22Rv1 (cell line): Measurements from ENCODE around the gene SS18.

Experiments used
- H3K27ac ChIP-seq: fragments of 450-650 bp; 2 replicates; pipeline ENCODE4 v1.5.1; 2017
- ZFX ChIP-seq: fragments of 450-650 bp; IDR thresholded peaks from 2 replicates; pipeline ENCODE4 v1.6.1; 2017; ENCODE audit warnings: antibody characterized with exemption, borderline replicate concordance
- TF ChIP-seq, protein P1 (sequence below): fragments of 450-650 bp; IDR thresholded peaks from 2 replicates; pipeline ENCODE4 v1.5.1; 2017; ENCODE audit warnings: mild to moderate bottlenecking

SS18 gene

DNA sequence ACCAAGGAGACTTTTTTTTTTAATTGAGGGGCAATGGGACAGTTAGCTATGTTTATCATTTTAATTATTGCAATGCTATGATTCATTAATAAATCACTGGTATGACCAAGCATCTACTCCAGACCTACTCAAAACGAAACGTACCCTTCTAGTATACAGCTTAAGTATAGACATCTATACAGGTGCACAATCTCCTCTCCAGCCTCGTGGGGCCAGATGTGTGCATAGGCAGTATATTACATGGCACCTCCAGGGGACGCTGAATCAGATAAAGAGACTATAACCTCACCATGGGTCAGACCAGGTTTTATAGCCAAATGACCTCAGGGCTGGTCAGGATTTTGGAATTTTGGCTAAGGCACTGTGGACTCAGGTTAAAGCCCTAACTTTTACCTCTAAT is 86.6 kb downstream of the SS18 start:
- H3K27ac ChIP-seq: no peak overlapping the region
- TF ChIP-seq, protein P1, sequence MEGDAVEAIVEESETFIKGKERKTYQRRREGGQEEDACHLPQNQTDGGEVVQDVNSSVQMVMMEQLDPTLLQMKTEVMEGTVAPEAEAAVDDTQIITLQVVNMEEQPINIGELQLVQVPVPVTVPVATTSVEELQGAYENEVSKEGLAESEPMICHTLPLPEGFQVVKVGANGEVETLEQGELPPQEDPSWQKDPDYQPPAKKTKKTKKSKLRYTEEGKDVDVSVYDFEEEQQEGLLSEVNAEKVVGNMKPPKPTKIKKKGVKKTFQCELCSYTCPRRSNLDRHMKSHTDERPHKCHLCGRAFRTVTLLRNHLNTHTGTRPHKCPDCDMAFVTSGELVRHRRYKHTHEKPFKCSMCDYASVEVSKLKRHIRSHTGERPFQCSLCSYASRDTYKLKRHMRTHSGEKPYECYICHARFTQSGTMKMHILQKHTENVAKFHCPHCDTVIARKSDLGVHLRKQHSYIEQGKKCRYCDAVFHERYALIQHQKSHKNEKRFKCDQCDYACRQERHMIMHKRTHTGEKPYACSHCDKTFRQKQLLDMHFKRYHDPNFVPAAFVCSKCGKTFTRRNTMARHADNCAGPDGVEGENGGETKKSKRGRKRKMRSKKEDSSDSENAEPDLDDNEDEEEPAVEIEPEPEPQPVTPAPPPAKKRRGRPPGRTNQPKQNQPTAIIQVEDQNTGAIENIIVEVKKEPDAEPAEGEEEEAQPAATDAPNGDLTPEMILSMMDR: no peak
- TF ChIP-seq ZFX: no peak

DNA sequence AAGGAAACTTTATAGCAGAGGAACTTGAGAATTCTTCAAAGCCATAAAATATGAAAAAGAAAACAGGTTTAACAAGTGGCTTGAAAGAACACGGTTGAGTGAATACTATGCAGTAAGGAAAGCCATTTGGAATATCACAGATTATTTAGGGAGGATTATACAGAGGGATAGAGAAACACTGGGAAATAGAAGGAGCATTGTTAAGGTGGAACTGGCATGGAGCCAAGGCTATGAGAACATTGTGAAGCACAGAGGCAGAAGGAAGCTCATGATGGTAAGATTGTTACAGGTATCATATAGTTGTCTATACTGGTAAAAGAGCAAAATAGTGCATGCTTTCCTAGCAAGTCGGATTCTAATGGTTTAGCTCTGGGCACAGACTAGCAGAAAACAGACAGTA is 87.1 kb downstream of the SS18 start:
- TF ChIP-seq, protein P1: no peak
- TF ChIP-seq ZFX: no peak
- H3K27ac ChIP-seq: no peak overlapping the region

DNA sequence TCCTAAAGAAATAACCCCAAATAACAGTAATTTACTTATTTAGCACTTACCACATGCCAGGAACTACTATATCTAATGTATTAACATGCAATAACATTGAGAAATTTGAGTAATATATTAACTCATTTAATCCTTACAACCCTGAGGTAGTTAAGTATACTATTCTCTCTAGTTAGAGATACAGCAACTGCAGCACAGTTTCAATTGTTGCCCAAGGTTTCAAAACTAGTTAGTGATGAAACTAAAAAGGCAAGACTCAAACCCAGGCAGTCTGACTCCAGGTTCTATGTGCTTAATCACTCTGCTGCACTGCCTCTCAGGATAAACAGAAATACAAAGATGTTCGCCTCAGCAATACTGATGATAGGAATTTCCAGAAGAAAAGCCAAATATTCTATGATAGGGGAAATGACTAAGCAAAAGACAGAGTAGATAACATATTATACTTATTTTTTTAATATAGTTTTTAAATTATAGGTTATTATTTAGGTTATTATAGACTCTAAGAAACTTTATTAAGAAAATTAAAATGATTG is 88.0 kb downstream of the SS18 start:
- TF ChIP-seq, protein P1: no peak
- no peak for TF ChIP-seq ZFX

DNA sequence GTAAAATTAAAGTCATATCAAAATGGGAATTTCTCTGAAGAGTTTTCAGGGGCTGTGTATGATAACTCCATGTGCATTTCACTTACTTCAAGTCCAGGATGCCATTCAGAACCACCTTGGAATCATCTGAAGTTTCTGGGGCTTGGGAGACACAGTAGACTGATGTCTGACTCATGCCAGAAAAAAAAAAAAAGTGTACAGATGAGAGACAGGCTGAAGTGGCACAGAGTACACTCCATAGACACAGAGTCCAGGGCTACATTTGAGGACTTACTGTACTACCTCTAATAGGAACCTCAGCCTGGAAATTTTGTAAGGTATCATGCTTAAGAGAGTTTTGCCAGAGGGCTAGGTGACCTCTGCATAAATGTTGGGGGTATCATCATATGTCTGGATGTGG is 92.0 kb downstream of the SS18 start:
- no peak overlapping the region for H3K27ac ChIP-seq
- TF ChIP-seq ZFX: no peak

More for the DNA sequence above, 88.0 kb downstream of the SS18 start:
- H3K27ac ChIP-seq: no peak overlapping the region

DNA sequence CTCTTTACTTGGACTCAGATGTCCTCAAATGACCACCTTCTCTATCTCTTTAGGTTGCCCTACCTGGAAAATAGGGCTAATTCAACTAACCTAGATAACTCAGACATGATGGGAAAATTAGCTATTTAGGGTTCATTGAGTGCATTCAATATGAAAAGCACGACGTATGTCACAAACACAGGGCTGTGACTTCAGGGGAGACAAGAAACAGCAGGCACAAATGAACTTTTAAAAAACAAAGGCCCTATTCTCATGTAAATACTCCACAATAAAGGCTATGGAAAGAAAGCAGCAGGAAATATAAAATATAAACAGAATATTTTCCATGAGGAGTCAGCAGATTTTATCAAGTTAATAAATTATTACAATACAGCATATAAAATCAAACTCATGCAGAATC is 97.8 kb downstream of the SS18 start:
- H3K27ac ChIP-seq: no peak overlapping the region
- no peak for TF ChIP-seq ZFX
- TF ChIP-seq, protein P1: no peak

DNA sequence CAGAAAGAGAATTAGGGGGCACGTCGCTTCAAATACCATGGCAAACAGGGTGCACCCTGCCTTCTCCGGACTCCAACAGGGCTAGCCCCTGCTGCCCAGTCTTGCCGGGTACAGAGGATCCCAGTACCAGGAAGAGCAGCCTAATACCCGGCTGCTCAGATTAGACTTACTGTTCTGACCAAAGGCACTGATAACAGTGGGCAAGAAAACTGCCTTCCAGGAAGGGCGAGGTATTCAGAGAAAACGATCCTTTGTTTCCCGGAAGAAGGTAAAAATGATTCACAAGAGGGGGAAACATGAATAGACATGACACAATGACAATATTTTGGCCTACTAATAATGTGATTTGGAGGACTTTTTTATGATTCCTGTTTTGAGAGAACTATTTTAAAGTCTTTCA is 99.9 kb downstream of the SS18 start:
- H3K27ac ChIP-seq: no peak overlapping the region
- no peak for TF ChIP-seq ZFX
- TF ChIP-seq, protein P1: no peak

DNA sequence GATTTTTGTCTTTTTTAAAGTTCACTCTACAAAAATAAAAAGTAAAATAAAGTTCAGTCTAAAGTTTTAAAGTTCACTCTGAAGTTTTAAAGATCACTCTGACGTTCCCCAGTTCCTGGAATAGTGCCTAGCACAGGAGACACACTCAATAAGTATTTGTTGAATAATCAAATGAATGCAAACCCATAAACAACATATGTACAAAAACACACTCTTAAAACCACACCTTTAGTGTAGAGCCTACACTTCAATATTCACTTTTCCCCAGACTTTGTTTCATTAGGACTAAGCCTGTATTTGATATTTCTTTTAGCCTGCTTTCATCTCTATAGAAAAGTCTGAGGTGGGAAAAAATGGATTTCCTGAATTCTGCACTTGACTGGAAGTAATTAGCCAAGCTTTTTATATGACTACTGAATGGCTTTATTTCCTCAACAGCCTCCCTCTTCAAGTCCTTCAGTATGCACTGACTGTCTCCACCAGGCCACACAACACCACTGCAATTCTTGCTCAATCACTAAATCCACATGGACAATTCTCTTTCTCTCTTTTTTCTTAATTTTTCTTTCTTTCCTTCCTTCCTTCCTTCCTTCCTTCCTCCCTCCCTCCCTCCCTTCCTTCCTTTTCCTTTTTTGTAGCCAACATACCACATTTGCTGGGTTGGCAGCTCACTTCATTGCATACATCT is 104.6 kb downstream of the SS18 start:
- H3K27ac ChIP-seq: no peak overlapping the region
- TF ChIP-seq, protein P1: no peak
- no peak for TF ChIP-seq ZFX
